HG02970 (cell line): ENCODE data around the gene ACSL4.
"Not testable (repeated sequence)": the region's sequence is repeated elsewhere in the genome, so short reads cannot be mapped to it uniquely, and the experiment has no call there.

Experiments used
- ATAC-seq: cut with Tn5 transposase; IDR thresholded peaks from one replicate; pipeline ENCODE4 v1.9.1; 2021; ENCODE audit warnings: mild to moderate bottlenecking, moderate library complexity, moderate number of reproducible peaks; ENCODE audit not compliant: unreplicated experiment, low FRiP score

ACSL4 gene

GRCh38 chrX:109679820-109680219, 53.2 kb downstream of the ACSL4 start:
- ATAC-seq: no peak

GRCh38 chrX:109672239-109672638, 60.8 kb downstream of the ACSL4 start:
- no peak for ATAC-seq

- not testable (repeated sequence) for ATAC-seq
These were observed 61.9 kb downstream of the ACSL4 start for GRCh38 chrX:109671170-109671569.

GRCh38 chrX:109667986-109668385, 65.1 kb downstream of the ACSL4 start:
- ATAC-seq: no peak

- ATAC-seq: no peak
These were observed 72.5 kb downstream of the ACSL4 start for GRCh38 chrX:109660435-109661143.

- ATAC-seq: no peak
These were observed 74.7 kb downstream of the ACSL4 start for GRCh38 chrX:109658391-109658790.

- ATAC-seq: not testable (repeated sequence)
These were observed 75.7 kb downstream of the ACSL4 start for GRCh38 chrX:109657364-109657763.

- ATAC-seq: no peak
These were observed 76.3 kb downstream of the ACSL4 start for GRCh38 chrX:109656774-109657173.

GRCh38 chrX:109655502-109656201, 77.4 kb downstream of the ACSL4 start:
- no peak for ATAC-seq

GRCh38 chrX:109654516-109655109, 78.4 kb downstream of the ACSL4 start:
- no peak for ATAC-seq

GRCh38 chrX:109644671-109645070, 88.4 kb downstream of the ACSL4 start:
- ATAC-seq: not testable (repeated sequence)

GRCh38 chrX:109643687-109644086, 89.4 kb downstream of the ACSL4 start:
- no peak for ATAC-seq

GRCh38 chrX:109638158-109638557, 94.9 kb downstream of the ACSL4 start:
- no peak for ATAC-seq

GRCh38 chrX:109637477-109637876, 95.6 kb downstream of the ACSL4 start:
- ATAC-seq: not testable (repeated sequence)

- ATAC-seq: no peak
These were observed 97.9 kb downstream of the ACSL4 start for GRCh38 chrX:109635146-109635545.

GRCh38 chrX:109632906-109633504, 100.1 kb downstream of the ACSL4 start:
- ATAC-seq: no peak

GRCh38 chrX:109629310-109629709, 103.7 kb downstream of the ACSL4 start:
- no peak for ATAC-seq

GRCh38 chrX:109626637-109627036, 106.4 kb downstream of the ACSL4 start:
- ATAC-seq: no peak

- ATAC-seq: no peak
These were observed 108.1 kb downstream of the ACSL4 start, which contains the start of gene KCNE5 for GRCh38 chrX:109624641-109625616. KCNE5 (minus strand) TSS chrX:109625172; CDS start chrX:109625020, 152 bp downstream.

- no peak for ATAC-seq
These were observed 109.1 kb downstream of the ACSL4 start for GRCh38 chrX:109623997-109624396.
